T-helper 2 cell treated with Interferon-gamma antibody and Interleukin-4, amounts not matched to agents 100 ng/mL and 5 ng/mL, for 36 hours (primary cell): Measurements from ENCODE around the gene HIVEP3. TPM values are rescaled to one million over a fixed set of nuclear protein-coding genes. Genes with fewer than 3 reads are reported as not detected.
"Not testable (repeated sequence)": the region's sequence is repeated elsewhere in the genome, so short reads cannot be mapped to it uniquely, and the experiment has no call there.

Experiments
- intact Hi-C: fragments of 100-400 bp; cut with micrococcal nuclease; formaldehyde crosslinking; loops from one replicate; pipeline ENCODE4 v1.15.1; 2023
- total RNA-seq: library from RNA; stranded (reverse); gene quantifications from 2 replicates; pipeline ENCODE4 v1.2.3, GENCODE V29; 2022

HIVEP3 gene
- total RNA-seq, 1 donor from 2014 or later, result 20.3 TPM

DNA sequence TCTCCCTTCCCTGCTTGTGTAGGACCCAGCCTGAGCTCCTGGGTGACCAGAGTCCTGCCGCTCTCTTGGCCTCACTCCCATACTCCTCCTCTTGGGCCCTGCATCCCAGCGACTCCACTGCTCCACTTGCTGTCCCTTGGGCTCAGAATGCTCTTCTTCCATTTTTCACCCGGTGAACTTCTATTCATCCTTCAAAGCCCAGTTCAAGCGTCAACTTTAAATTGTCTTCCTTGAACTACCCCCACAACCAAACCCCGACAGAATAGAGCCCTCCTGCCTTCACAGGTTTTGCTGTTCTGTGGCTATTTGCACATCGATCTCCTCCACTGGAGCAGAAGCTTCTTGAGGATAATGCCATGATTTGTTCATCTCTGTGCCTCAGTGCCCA lies 218.9 kb downstream of the HIVEP3 start:
- intact Hi-C loops, result no loop called here

DNA sequence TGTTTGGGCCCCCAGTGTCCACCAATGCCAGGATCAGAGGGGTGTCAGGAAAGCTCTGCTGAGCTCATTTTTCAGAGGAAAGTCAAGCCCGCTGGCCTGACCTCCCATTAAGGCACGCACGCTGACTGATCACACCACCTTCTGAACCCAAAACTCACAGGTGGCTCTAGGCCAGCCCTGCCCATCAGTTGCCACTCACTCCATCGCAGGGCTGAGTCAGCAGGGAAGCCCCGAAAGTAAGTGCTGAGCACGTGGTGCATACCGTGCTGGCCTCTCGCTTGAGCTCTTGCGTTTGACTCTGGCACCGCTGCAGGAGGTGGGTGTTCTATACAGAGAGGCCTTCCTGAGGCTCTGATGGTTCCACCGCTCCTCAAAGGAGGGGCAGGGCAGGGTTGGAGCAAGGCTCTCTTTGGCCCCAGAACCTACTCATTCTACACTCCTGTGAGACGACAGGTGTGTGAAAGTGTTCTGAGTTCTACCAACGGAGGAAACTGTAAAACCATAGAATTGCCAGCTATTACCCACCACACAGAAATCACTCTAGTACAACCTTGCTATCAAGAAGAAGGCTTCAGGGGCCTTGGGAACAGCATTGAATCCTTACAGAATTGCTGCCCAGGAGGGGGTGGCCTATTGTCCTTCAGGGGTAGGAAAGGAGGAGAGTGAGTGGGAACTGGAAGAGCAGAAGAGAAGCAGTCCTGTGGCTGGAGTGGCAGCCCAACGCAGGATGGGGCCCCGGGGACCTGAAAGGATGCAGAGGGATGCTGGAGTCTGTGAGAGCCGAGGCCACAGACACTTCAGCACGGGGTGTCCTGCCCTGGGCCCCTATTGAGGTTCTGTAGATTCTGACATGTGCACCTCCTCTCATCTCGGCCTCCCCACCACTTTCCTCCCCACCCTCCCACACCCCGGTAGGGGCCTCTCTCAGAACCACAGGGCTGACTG lies 219.5 kb downstream of the HIVEP3 start:
- intact Hi-C loops, result no loop called here

DNA sequence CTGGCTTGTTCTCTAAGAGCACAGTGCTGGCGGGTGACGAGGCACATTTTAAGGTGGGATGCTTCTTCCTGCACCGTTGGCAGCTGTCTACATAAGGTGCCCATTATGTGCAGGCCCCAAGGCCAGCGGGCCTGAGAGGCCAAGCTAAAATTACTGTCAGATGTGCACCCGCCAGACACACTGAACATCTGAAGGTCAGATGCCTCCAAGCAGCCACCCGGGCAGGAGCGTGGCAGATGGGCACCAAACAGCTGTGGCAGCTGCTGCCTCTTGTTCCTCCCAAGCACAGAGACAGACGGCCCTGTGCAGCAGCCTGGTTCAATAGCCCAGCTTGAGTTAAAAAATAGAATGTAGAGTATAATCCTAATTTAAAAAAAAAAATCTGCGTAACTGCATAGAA lies 222.3 kb downstream of the HIVEP3 start:
- intact Hi-C loops, result no loop called here

DNA sequence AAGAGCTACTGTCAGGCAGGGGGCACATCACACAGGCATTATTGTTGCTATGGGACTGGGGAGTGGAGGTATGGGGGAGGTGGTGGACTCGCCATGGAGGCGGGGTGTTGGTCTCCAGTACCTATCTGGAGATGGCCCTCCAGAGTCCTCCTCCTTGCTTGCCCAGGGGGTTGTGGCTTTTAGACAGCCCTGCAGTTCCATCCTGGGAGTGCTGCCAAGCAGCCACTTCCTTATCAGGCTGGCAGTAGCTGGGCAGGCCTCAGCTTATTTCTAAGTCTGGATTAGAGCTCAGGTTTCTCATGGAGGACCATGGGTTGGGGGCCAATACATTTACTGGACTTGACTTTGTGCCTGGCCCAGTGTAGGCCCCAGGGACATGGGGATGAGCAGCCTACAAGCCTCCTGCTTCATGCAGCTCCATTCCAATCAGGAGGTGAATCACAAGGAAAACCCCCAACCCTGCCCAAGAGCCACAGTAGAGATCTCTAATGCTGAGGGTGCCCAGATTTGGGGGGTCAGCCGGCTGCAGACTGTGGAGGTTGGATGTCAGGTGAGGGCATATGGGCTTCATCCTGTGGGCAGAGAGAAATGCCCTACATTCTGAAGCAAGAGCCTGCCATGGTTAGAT lies 223.5 kb downstream of the HIVEP3 start:
- intact Hi-C loops, result no loop called here

DNA sequence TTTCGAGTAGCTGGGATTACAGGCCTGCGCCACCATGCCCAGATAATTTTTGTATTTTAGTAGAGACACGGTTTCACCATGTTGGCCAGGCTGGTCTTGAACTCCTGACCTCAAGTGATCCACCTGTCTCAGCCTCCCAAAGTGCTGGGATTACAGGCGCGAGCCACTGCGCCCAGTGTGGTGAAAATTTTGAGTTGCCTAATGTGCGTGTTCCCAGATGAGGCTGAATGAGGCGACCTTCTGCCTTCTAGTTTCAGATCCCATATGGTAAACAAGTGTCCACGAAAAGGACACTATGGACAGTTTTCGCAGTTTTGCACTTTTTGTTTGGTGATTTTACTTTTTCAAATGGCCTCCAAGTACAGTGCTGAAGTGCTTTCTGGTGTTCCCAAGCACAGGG lies 226.8 kb downstream of the HIVEP3 start:
- intact Hi-C loops, result not testable (repeated sequence)

DNA sequence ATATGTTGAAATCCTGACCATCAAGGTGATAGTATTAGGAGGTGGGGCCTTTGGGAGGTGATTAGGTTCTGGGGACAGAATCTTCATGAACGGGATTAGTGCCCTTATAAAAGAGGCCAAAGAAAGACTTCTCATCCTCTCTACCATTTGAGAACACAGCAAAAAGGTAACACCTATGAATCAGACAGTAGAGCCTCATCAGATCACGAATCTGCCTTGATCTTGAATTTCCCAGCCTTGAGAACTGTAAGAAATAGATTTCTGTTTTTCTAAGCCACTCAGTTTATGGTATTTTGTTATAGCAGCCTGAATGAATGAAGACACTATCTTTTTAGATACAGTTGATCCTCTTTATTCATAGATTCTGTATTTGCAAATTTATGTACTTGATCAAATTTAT lies 227.3 kb downstream of the HIVEP3 start:
- intact Hi-C loops, result no loop called here

DNA sequence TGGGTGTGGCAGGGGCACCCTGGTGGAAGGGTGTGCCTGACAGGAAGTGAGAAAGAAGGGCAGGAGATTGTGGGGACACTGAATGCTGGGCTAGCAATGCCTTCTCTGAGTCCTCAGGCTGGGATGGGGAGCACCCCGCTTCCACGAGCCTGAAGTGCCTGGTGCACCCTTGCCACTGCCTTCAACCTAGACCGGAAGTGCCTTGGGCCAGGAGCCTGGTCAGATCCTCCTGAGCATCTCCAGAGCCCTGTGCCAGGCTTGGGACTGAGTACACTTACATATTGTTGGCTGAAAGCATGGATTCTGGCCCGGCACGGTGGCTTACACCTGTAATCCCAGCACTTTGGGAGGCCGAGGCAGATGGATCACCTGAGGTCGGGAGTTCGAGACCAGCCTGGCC lies 228.4 kb downstream of the HIVEP3 start:
- intact Hi-C loops, result no loop called here

DNA sequence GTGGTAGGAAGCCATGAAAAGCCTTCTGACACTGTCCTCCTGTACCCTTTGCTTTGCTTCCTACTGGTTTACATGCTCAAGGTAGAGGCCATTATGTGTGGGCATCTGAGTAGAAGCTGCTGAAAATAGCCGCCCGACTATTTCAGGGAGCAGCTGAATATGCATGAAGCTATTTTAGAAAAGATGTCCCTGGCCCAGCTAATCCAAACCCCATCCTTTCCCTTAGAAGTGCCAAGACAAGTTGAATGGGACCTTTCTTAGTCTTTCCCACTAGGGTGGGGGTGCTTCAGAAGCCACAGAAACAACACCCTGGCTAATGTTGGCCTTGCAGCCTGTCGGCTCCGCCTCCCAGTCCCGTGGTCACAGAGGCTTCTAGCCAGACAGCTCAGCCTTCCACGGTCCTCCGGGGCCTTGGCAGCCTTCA lies 229.2 kb downstream of the HIVEP3 start:
- intact Hi-C loops, result no loop called here

DNA sequence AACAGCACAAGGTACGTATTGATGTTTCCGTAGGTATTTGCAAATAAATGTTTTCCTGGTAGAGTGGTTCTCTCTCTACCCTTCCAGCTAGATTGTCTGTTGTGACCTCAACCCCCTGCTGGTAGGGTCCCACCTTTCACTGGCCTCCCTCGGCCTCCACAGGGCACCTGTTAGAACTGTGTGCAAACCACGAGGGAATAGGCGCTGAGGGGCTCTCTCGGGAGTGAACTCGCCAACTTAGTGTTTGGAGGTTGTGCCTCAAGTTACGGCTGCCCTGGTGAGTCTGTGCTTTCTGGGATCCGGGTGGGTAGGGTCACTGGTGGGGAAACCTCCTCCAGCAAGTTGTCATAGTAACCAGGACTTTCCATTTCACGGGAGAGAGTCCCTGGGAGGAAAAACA lies 229.6 kb downstream of the HIVEP3 start:
- intact Hi-C loops, result no loop called here

DNA sequence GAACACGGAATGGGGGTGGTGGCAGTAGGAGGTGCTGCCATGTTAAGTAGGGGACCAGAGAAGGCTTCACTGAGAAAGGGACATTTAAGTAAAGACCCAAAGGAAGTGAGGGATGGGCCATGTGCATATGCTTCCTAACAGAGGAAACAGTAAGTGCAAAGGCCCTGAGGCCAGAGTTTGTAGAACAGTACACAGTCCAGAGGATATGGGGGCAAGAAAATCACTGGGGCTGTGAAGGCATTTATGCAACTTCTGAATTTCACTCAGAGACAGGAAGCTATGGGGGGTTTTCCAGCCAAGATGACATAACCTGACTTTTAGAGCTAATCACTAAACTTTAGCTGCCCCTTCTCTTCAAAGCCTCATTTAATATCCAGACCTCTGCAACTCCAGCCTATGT lies 231.7 kb downstream of the HIVEP3 start:
- intact Hi-C loops, result no loop called here

DNA sequence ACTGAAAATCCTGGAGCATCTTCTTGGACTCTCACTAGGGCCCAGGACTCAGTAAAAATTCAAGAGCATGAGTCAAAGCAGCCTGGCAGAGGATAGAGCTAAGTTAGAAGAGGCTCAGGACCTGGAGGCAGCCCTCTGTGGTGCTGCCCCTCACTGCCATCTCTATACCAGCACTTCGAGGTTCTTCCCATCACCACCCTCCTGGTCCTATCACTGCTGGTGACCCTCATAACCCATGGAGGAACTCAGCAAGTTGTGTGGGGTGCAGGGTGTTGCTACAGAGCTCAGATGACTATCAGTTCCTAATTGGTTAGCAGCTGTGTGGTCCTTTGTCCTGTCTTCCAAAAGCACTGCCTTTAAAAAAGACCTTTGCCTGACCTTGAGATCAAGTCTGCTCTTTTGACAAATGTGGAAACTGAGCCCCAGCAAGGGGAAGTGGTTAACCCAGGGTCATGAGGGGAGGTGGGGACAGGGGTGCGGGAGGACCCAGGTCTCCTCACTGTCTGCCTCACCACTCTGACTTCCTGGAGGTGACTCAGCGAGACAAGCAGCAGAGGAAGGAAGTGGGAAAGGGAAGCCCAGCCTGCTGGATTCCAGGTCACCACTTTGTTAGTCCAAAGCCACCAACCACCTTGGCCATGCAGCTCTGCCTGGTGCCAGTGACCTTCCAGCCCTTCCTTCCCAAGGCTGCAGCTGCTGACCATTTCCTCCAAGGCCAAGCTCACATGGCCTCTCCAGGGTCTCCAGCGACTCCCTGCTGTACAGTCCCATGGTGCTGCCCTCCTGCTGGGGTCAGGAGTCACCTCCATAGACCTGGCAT lies 234.8 kb downstream of the HIVEP3 start:
- intact Hi-C loops, result loop anchor here (2.0 to 5.0 kb wide), 2 partner anchors 23 to 68 kb away; no protein-coding TSS in a partner anchor

DNA sequence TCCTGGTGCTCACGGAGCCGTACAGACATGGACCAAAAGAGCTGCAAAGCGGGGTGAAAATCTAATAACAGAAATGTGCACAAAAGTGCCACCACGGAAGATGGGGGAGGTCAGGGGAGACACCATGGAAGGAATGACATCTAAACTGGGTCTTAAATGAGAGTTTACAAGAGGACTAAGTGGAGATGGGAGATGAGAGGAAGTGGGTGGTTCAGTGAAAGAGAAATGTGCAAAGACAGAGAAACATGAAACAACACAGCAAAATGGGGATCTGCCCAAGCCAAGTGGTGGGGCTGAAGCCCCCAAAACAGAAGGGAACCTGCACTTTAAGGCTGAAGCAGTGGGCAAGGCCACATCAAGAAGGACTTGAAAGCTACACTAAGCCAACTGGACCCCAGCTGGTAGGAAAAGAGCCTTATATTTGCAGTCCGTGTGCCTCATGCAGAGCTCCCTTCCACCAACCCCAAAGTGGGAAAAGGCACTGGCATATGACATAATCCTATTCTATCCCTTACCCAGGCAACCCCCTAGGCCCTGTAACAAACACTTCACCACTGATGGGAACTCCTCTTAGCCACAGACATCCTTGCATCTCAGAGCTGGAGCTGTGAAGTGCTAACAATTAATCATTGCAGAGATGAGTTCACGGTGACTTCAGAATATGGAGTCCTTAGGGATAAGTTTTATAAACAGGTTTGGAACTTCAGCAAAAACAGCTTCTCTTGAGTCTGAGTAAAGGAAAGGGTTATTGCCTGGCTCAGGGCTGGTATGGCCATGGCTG lies 235.7 kb downstream of the HIVEP3 start:
- intact Hi-C loops, result loop anchor here (5.0 kb wide), 1 partner anchor 69 kb away; no protein-coding TSS in a partner anchor

DNA sequence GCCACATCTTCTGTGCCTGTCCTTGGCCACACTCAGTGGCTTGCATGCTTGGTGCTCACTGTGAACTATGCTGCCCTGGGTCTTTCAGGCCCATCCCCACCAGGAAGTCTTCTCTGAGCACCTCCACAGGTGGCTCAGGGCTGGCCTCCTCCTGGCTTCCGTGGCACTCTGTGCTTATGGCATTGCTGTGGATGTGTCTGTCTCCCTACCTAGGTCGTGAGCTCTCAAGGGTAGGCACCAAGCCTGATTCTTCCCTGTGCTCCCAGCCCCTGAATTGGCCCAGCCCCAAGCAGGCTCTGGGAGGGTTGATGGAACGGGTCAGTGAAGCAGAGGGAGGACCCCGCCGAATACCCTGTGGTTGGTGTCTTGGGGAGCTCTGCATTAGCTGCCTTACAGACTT lies 236.6 kb downstream of the HIVEP3 start:
- intact Hi-C loops, result loop anchor here (5.0 kb wide), 1 partner anchor 70 kb away; no protein-coding TSS in a partner anchor

DNA sequence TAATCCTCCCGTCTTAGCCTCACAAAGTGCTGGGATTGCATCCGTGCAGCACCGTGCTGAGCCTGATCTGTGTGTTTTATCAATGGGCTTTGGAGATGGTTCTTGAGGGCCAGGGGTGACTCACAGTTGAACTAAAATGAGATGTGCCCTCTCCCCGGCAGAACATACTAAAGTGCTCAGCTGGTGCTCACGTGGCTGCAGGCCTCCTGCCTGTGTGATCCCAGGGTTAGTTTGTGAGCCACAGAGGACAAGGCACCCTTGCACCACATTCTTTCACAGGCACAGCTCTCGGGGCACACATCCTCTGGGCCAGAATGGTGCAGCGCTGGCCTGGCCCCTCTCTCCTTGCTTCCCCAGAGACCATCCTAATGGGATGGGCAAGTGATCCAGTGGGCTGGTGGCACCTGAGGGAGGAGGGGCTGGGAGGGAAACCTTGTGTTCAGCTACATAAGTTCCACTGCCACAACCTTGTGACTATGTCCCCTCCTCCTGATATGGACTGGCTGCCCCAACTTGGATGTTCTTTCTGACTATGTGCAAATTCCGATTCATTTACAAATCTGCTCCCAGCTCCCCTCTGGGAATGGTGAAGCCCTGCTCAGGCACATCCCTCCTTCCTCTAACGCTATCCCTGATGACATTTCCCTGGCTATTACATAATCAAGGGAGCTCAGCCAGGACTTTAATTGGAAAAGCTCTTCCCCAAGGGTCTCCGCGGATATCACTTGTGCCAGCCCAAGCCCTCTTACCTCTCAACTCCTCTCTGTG lies 237.2 kb downstream of the HIVEP3 start:
- intact Hi-C loops, result loop anchor here (5.0 kb wide), 1 partner anchor 71 kb away; no protein-coding TSS in a partner anchor

DNA sequence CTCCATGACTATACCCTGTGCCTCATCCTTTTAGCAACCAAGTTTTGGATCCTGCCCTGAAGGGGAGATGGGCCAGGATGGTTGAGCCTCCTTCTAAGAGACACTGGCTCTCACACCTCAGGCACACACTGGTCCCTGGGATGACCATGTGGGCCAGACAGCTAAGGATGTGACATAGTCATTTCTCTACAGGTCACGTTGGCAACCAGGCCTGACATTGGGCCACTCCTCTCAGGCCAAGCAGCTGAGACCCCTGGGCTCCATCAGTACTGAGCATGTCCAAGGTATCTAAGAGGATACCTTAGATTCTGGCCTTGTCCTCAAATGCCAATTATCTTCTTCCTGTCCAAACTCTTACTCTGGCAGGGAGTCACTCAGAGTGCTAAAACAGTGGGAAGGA lies 238.7 kb downstream of the HIVEP3 start:
- intact Hi-C loops, result loop anchor here (5.0 to 10.0 kb wide), 3 partner anchors 38 to 355 kb away; no protein-coding TSS in a partner anchor

DNA sequence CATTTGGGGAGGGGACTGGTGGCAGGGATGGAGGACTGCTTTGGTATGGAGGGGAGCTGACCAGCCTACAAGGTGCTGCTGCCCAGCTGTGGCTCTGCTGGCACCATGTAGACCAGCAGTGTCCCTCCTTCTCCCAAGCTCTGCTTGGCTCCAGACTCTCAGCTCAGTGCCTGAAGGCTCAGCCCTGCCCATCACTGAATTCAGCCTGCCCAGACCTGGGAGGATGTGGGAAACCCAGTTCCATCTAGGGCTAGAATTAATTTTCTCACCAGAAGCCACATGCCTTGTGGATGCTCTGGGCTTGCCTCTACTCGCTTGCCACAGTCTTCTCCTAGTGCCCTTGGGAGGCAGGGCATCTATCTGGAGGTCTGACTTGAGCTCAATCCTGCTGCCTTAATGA lies 239.2 kb downstream of the HIVEP3 start:
- intact Hi-C loops, result loop anchor here (5.0 to 10.0 kb wide), 2 partner anchors 37 to 355 kb away; no protein-coding TSS in a partner anchor

DNA sequence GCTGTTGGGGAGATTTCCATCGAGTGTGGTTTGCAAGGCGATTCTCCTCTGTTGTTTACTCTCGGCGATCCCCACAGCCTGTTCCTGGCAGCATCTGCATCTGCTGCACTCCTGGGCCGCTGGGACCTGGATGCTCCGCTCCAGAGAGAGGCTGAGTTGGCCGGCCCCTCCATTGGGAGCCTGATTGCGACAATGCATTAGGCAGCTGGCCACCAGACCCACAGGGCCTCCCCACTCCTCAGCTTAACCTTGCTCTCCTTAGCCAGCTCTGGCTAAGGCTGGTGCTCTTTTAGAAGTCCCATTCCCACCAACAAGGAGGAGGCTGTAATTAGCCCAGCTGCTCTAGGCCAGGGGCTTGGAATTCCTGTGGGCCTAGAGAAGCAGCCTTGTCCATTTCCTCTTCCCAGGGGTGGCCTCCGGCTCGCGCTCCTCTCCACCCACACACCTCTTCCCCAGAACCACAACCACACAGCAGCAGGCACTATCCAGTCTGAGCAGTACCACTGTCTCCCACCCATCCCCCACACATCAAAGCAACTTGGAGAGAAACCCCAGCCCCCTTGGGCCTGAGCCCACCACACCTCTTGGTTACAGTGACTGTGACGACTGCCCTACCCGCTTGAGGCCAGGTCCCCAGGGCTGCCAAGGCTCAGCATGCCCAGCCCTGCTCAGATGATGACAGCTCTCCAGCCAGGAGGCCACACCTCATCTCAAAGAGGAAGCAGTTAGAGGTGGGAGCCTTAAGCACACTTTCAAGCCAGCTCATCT lies 240.4 kb downstream of the HIVEP3 start:
- intact Hi-C loops, result loop anchor here (5.0 to 10.0 kb wide), 2 partner anchors 36 to 357 kb away; no protein-coding TSS in a partner anchor

DNA sequence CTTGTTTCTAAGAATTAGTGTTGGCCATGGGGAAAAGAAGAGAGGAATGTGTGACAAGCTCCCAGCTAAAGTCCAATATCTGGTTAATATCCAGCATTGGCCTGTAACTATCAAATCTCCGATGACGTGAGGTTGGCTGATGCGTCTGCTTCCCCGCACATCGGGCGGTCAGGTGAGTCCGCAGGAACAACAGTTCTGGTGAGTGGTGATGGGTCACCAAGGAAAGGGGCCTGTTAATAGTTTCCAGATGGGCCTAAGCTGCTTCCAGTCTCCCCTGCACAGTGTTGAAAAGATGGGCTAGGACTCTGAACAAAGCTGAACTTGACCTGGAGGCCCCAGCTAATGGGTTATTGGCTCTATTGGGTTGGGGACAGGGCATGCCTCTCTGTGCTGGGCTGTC lies 241.1 kb downstream of the HIVEP3 start:
- intact Hi-C loops, result loop anchor here (5.0 to 10.0 kb wide), 2 partner anchors 35 to 357 kb away; no protein-coding TSS in a partner anchor

DNA sequence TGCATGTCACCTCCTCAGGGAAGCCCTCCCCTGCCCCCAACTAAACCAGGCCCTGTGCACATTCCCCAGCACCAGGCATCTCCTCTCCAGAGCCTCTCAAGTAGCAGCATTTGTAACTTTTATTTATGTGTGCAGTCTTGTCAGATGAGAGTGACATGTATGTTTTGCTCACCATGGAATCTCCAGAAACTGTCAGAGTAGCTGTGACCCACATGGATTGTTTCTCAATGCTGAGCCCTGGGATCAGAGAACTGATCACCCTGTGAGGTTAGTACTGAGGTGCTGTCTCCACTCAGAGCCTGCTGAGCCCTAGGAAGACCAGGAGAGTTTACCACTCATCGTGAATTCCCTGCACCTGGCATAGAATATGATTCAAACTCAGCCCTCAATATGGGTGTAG lies 243.3 kb downstream of the HIVEP3 start:
- intact Hi-C loops, result loop anchor here (5.0 to 10.0 kb wide), 2 partner anchors 33 to 359 kb away; no protein-coding TSS in a partner anchor
